Skeletal muscle tissue (tissue), 4 donors: ENCODE data around the gene CST5. TPM values are rescaled to one million over a fixed set of nuclear protein-coding genes. Genes with fewer than 3 reads are reported as not detected.
"Not testable (repeated sequence)": the region's sequence is repeated elsewhere in the genome, so short reads cannot be mapped to it uniquely, and the experiment has no call there.

ENCODE experiments used
- H3K27ac ChIP-seq: one replicate; pipeline ENCODE4 v1.7.0; 2013; ENCODE audit warnings: mild to moderate bottlenecking, low read depth, low read length, inconsistent platforms
- H3K27me3 ChIP-seq, 3 donors: one replicate each; pipeline ENCODE4 v1.7.0; 2013; ENCODE audit warnings: low read length in 3 of 3; ENCODE audit not compliant: control insufficient read depth in 3 of 3, insufficient read depth in 3 of 3
- H3K36me3 ChIP-seq, 3 donors: one replicate each; pipeline ENCODE4 v1.7.0; 2013; ENCODE audit warnings: low read length in 3 of 3; ENCODE audit not compliant: control insufficient read depth in 3 of 3, insufficient read depth in 3 of 3
- H3K4me1 ChIP-seq, 3 donors: one replicate each; pipeline ENCODE4 v1.7.0; 2013; ENCODE audit warnings: low read length in 3 of 3, mild to moderate bottlenecking in 3 of 3; ENCODE audit not compliant: control insufficient read depth in 3 of 3, insufficient read depth in 3 of 3
- H3K4me3 ChIP-seq, 3 donors: one replicate each; pipeline ENCODE4 v1.7.0; 2013; ENCODE audit warnings: low read length in 3 of 3
- H3K9ac ChIP-seq, 3 donors: one replicate each; pipeline ENCODE4 v1.7.0; 2013; ENCODE audit warnings: low read length in 3 of 3, mild to moderate bottlenecking in 3 of 3, moderate library complexity in 2 of 3, low read depth in 1 of 3
- H3K9me3 ChIP-seq, 3 donors: one replicate each; pipeline ENCODE4 v1.7.0; 2013; ENCODE audit warnings: low read length in 3 of 3; ENCODE audit not compliant: control insufficient read depth in 3 of 3
- total RNA-seq: library from RNA; depleted of rRNA; stranded (reverse); fragments of >200 nt; gene quantifications from one replicate; pipeline ENCODE4 v1.2.3, GENCODE V29; 2014
- donor health status: Osteomylitis.

The CST5 gene
- total RNA-seq, 1 donor from 2014 or later: not detected

DNA sequence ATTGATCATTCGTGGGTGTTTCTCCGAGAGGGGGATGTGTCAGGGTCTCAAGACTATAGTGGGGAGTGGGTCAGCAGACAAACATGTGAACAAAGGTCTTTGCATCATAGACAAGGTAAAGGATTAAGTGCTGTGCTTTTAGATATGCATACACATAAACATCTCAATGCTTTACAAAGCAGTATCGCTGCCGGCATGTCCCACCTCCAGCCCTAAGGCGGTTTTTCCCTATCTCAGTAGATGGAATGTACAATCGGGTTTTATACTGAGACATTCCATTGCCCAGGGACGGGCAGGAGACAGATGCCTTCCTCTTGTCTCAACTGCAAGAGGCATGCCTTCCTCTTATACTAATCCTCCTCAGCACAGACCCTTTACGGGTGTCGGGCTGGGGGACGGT, 18.8 kb downstream of the CST5 start:
- not testable (repeated sequence) for H3K27ac ChIP-seq

DNA sequence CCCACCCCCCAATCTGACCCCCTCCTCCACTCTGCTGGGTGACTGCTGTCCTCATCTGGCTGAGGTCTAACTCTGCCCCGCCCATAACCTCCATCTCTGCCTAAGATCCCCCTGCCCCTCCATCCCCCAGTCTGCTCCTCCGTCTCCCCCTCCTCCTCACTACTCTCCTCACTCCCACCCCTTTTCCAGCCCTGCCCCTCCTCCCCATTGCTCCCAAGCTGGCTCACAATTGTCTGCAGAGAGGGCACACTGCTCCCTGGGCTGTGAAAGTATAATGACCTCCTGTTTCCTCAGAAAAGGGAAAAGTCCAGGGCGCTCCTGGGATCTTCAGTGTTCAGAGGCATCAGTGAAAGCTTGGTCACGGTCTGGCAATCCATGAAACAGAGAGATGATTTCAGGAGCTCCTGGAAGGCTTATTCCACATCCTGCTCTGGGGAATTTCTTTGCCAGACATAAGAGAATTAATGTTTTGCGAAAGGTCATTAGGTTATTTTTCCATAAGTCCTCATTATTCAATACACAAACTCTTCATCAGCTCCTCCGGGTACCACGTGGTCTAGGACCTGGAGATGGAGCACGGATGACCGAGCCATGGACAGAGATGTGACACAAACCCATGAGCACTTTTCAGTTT, 21.5 kb downstream of the CST5 start:
- Histone ChIP-seq H3K4me1 (no peaks in the 10 kb centered on the region), H3K27ac (no peak overlapping the region), H3K9ac (no peak overlapping the region), H3K36me3 (no peaks in the 10 kb centered on the region), H3K9me3 (no peaks in the 10 kb centered on the region), H3K4me3 (no peak overlapping the region), H3K27me3 (no peaks in the 10 kb centered on the region)

More for the DNA sequence above, 18.8 kb downstream of the CST5 start:
- H3K4me3 ChIP-seq, H3K27me3 ChIP-seq, H3K36me3 ChIP-seq, H3K9ac ChIP-seq, H3K4me1 ChIP-seq, H3K9me3 ChIP-seq: not testable (repeated sequence)

DNA sequence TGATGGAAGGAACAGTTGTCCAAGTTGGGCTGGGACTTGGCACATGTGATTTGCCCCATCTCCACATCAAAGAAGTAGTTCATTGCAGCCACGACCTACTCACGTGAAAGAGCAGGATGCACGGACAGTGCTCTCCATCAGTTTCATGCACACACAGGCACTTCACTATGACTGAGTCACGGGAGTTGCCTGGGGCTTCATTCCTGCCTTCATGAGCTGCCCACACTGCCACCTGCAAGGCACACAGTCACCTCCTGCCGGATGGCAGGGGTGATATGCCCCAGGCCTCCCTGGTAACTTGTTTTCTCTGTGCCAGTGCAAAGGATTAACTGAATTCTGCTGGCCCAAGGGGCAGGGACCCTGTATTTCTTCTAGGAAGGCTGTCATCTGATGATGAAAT, 22.8 kb downstream of the CST5 start:
- no peaks in the 10 kb centered on the region for H3K36me3 ChIP-seq
- no peak overlapping the region for H3K9ac ChIP-seq
- no peaks in the 10 kb centered on the region for H3K4me1 ChIP-seq
- no peaks in the 10 kb centered on the region for H3K27me3 ChIP-seq
- no peaks in the 10 kb centered on the region for H3K9me3 ChIP-seq
- no peak overlapping the region for H3K27ac ChIP-seq
- no peak overlapping the region for H3K4me3 ChIP-seq

DNA sequence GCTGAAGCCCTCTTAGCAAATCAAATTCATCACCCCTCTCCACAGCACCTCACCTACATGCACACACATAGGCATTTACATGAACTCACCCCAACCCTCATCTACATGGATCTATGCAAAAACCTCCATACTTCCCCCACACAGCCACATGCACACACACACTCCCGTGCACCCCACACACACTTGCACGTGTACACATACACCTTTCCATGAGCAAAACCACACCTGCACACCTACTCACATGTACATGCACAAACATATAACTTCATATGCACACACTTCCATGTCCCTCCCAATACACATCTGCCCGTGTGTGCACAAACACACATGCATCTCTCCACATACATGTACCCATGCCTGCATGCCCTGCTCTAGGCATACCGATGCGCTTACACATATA, 23.3 kb downstream of the CST5 start:
- H3K27me3 ChIP-seq: no peaks in the 10 kb centered on the region
- no peak overlapping the region for H3K9ac ChIP-seq

DNA sequence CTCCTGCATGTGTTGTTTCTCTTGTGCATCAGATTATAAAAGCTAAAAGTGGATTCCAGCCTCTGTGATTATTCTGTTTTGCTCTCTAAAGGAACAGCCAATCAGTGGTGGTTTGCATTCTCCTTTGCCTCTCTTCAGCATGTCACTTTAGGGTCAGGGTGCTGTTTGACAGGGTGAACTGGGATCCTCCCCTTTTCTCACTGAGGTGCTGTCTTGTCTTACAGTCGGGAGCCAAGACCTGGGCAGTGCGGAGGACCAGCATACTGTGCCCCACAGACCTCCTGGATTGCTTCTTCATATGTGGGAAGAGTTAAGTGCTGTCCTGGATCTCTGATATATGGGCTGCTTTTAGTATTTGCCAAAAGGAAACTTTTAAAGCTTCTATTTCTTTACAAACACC, 37.9 kb downstream of the CST5 start:
- Histone ChIP-seq H3K4me3 (no peak overlapping the region), H3K4me1 (no peaks in the 10 kb centered on the region), H3K36me3 (no peaks in the 10 kb centered on the region), H3K27me3 (peaks cover 0 to 2% (median 0%) of the 10 kb centered on the region in 3 donors), H3K27ac (no peak overlapping the region), H3K9me3 (no peaks in the 10 kb centered on the region), H3K9ac (no peak overlapping the region)

More for the DNA sequence above, 23.3 kb downstream of the CST5 start:
- Histone ChIP-seq H3K9me3 (no peaks in the 10 kb centered on the region), H3K27ac (no peak overlapping the region), H3K36me3 (no peaks in the 10 kb centered on the region), H3K4me3 (no peak overlapping the region), H3K4me1 (no peaks in the 10 kb centered on the region)

DNA sequence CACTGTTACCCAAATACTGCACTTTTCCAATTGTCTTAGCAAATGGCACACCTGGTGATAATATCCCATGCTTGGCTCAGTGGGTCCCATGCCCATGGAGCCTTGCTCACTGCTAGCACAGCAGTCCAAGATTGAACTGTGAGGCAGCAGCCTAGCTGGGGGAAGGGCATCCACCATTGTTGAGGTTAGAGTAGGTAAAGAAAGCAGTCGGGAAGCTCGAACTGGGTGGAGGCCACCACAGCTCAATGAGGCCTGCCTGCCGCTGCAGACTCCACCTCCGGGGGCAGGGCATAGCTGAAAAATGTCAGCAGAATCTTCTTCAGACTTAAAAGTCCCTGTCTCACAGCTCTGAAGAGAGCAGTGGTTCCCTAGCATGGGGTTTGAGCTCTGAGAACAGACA, 43.8 kb downstream of the CST5 start:
- Histone ChIP-seq H3K9me3 (no peaks in the 10 kb centered on the region), H3K36me3 (no peaks in the 10 kb centered on the region), H3K27ac (no peak overlapping the region), H3K4me3 (no peak overlapping the region), H3K4me1 (no peaks in the 10 kb centered on the region), H3K27me3 (no peaks in the 10 kb centered on the region), H3K9ac (no peak overlapping the region)

DNA sequence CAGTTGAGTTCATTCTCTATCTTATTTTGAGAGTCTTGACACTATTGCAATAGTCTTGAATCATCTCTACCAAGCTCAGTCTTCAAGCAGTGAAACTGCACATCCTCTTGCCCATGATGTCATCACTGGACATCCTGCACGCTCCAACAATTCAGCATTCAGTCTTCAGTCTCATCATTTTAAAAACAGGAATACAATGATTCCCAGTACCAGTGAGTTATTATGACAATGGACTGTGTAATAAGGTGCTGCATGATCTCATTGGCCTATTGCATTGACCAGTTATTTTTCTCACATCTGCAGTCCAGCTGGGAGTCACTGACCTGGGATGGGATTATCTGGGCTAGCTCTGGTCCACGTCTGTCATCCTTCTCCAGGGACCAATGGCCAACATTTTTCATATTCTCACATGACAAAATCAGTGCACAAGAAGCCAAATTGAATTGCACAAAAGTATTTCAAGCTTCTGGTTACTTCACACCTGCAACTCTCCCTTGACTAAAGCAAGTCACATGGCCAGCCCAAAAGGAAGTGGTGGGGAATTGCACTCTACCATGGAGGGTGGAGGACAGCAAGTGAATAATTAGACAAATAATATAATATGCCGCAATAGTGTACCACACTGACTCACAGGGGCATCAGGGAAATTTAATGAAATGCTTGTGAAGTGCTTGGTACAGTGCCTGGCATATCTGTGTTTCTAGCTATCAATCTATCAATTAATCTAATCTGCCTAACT, 46.6 kb downstream of the CST5 start:
- Histone ChIP-seq H3K4me1 (no peaks in the 10 kb centered on the region), H3K27ac (no peak overlapping the region), H3K4me3 (no peak overlapping the region), H3K9me3 (no peaks in the 10 kb centered on the region), H3K27me3 (no peaks in the 10 kb centered on the region), H3K36me3 (no peaks in the 10 kb centered on the region), H3K9ac (no peak overlapping the region)

DNA sequence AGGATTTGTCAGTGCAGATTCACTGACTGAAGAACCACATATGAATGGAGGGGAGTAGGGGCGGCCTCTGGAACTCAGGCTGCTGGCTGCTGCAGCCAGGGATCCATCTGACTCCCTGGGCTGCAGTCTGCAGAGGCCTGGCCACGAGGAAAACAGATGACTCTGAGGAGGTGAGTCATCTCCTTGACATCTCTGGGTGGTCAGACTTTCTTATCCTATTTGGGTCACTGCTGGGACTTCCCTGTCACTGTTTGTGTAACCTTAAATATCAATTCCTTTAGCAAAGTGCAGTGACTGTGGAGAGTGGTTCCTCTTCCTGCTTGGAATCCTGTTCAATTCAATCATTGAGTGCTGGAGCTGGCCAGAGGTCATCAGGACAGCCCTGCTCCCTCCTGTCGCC, 47.6 kb downstream of the CST5 start:
- H3K27ac ChIP-seq, H3K4me3 ChIP-seq, H3K9me3 ChIP-seq, H3K4me1 ChIP-seq, H3K27me3 ChIP-seq, H3K9ac ChIP-seq, H3K36me3 ChIP-seq: not testable (repeated sequence)

DNA sequence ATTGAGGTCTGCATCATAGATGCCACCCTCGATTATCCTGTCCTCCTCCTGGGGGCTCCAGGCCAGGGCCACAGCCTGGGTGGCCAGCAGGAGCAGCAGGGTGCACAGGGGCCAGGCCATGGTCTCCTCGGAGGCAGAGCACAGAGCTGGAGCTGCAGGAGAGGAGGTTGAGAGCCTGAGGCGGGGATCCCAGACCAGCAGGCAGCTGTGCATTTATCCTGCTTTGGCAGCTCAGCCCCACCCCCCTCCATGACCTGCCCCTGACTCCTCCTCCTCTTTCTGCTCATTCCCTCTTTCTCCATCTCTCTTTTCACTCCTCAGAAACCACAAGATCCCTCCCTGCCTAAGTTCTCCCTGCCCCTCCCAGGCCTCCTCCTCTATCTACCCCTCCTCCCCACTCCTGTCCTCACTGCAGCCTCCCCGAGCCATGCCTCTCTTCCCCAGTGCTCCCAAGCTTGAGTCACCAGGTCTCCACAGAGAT, 53.0 kb downstream of the CST5 start, which contains the start of gene CST2:
TSS of gene CST2 (minus strand) at position 189 of the 481 bp plus-strand sequence. CDS start at position 120, 69 bp downstream.
- H3K27ac ChIP-seq: no peak within 1 kb of the TSS
- no peaks in the 10 kb centered on the region for H3K9me3 ChIP-seq
- no peaks in the 10 kb centered on the region for H3K27me3 ChIP-seq
- no peak within 1 kb of the TSS for H3K4me3 ChIP-seq
- H3K9ac ChIP-seq: no peak within 1 kb of the TSS
- H3K36me3 ChIP-seq: no peaks in the 10 kb centered on the region
- no peaks in the 10 kb centered on the region for H3K4me1 ChIP-seq
